ENCODE data around the gene HNRNPLL. TPM values are rescaled to one million over a fixed set of nuclear protein-coding genes. Genes with fewer than 3 reads are reported as not detected.

Gene HNRNPLL
- total and polyA plus RNA-seq, 4 experiments from 2014 or later: 71.2 to 105 (median 88.9) TPM

DNA sequence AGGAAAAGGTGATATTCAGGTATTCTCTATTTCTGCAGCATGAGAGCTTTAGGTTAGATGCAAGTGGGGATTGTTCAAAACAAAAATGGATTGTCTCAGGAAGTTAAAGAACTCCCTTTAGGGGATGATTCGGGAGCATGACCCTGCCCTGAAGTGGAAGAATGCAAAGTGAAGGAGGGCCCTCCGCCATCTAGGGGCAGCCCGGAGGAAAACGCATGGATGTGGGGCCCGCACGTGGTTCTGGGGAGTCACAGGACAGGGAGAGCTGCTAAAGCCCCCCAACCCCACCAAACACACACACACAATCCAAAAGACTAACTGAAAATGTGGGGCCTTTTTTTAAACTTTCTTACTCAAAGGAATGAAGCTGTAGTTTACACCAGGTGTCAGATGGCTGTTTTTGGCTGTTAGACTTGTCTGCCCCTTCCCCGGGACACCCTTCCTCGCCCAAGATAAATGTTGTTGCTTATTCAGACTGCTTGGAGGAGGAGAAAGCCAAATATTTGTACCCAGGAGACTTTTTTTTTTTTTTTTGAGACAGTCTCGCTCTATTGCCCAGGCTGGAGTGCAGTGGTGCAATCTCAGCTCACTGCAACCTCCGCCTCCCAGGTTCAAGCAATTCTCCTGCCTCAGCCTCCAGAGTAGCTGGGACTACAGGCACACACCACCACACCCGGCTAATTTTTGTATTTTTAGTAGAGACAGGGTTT is 78.8 kb downstream of the HNRNPLL start:
- ChIA-PET POLR2A (ENCODE audit: partially characterized antibody) (no interaction called here), CTCF (ENCODE audit: partially characterized antibody) (interaction anchor here (0.9 kb wide), 1 partner anchor 249 kb away, joined by 3 read pairs; no protein-coding TSS in a partner anchor)
- Mint-ChIP-seq H3K27me3 (peaks cover 7 to 17% of the 10 kb centered on the region in 2 donors), H3K27ac (no peak overlapping the region), H3K36me3 (no peaks in the 10 kb centered on the region), H3K4me1 (peaks cover 0 to 15% (median 5%) of the 10 kb centered on the region in 4 donors), H3K4me3 (no peak overlapping the region), H3K9me3 (no peaks in the 10 kb centered on the region)
- H3K4me1 ChIP-seq (ENCODE audit: insufficient read depth, low read length): no peaks in the 10 kb centered on the region
- H3K27me3 ChIP-seq (ENCODE audit: insufficient read depth, low read length): no peaks in the 10 kb centered on the region
- no peak for DNase-seq
- H3K36me3 ChIP-seq (ENCODE audit: insufficient read depth, low read length): no peaks in the 10 kb centered on the region
- intact Hi-C loops (cut with micrococcal nuclease): no loop called here
- H3K4me3 ChIP-seq (ENCODE audit: low read length in 2 of 2): no peak overlapping the region
- H3K9me3 ChIP-seq (ENCODE audit: control insufficient read depth in 1 of 2, low read length in 2 of 2): no peaks in the 10 kb centered on the region
- no peak overlapping the region for H3K27ac ChIP-seq (ENCODE audit: low read depth, low read length)

- H3K27me3 ChIP-seq (ENCODE audit: insufficient read depth, low read length): no peaks in the 10 kb centered on the region
- no peak overlapping the region for H3K4me3 ChIP-seq (ENCODE audit: low read length in 2 of 2)
- Mint-ChIP-seq H3K27ac (no peak overlapping the region), H3K27me3 (peaks cover 6 to 13% of the 10 kb centered on the region in 2 donors), H3K36me3 (no peaks in the 10 kb centered on the region), H3K9me3 (no peaks in the 10 kb centered on the region), H3K4me3 (no peak overlapping the region), H3K4me1 (peaks cover 0 to 5% (median 1%) of the 10 kb centered on the region in 4 donors)
- H3K4me1 ChIP-seq (ENCODE audit: insufficient read depth, low read length): no peaks in the 10 kb centered on the region
- no peaks in the 10 kb centered on the region for H3K36me3 ChIP-seq (ENCODE audit: insufficient read depth, low read length)
- no peak for DNase-seq
- ChIA-PET CTCF (ENCODE audit: partially characterized antibody) (interaction anchor here (2.4 kb wide), 1 partner anchor 15 kb away, joined by 8 read pairs; no protein-coding TSS in a partner anchor), POLR2A (ENCODE audit: partially characterized antibody) (no interaction called here)
- H3K27ac ChIP-seq (ENCODE audit: low read depth, low read length): no peak overlapping the region
- intact Hi-C loops (cut with micrococcal nuclease): no loop called here
- H3K9me3 ChIP-seq (ENCODE audit: control insufficient read depth in 1 of 2, low read length in 2 of 2): no peaks in the 10 kb centered on the region
These were observed 79.9 kb downstream of the HNRNPLL start for GRCh38 chr2:38522754-38523349.

DNA sequence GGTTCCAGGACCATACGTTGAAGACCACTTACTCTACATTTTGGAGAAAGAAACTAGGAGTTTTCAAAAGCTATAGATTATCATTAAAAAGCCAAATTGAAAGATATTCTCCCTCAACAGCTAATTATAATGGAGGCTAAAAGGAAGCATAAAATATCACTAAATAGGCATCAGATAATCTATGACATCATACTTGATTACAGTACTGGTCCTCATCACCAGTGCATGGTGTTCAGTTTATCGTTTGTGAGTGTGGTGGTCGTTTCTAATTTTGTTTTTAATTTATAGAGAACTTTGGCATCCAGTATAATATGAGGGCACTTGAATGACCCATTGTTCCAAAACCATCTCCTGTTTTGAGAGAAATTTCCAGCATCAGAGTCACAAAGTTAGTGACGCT is 80.9 kb downstream of the HNRNPLL start:
- Histone ChIP-seq H3K4me1 (ENCODE audit: insufficient read depth, low read length) (no peaks in the 10 kb centered on the region), H3K36me3 (ENCODE audit: insufficient read depth, low read length) (no peaks in the 10 kb centered on the region), H3K4me3 (ENCODE audit: low read length in 2 of 2) (no peak overlapping the region), H3K27me3 (ENCODE audit: insufficient read depth, low read length) (no peaks in the 10 kb centered on the region), H3K9me3 (ENCODE audit: control insufficient read depth in 1 of 2, low read length in 2 of 2) (no peaks in the 10 kb centered on the region), H3K27ac (ENCODE audit: low read depth, low read length) (no peak overlapping the region)
- H3K27ac Mint-ChIP-seq: no peak overlapping the region
- H3K9me3 Mint-ChIP-seq: no peaks in the 10 kb centered on the region
- H3K27me3 Mint-ChIP-seq: peaks cover 8 to 11% of the 10 kb centered on the region in 2 donors
- no peaks in the 10 kb centered on the region for H3K36me3 Mint-ChIP-seq
- peaks cover 0 to 1% (median 0%) of the 10 kb centered on the region in 4 donors for H3K4me1 Mint-ChIP-seq
- DNase-seq: no peak
- CTCF ChIA-PET (ENCODE audit: partially characterized antibody): interaction anchor here (2.4 kb wide), 1 partner anchor 14 kb away, joined by 8 read pairs; no protein-coding TSS in a partner anchor
- intact Hi-C loops (cut with micrococcal nuclease): no loop called here
- no peak overlapping the region for H3K4me3 Mint-ChIP-seq
- POLR2A ChIA-PET (ENCODE audit: partially characterized antibody): no interaction called here

- Histone ChIP-seq H3K4me3 (ENCODE audit: low read length in 2 of 2) (no peak overlapping the region), H3K9me3 (ENCODE audit: control insufficient read depth in 1 of 2, low read length in 2 of 2) (no peaks in the 10 kb centered on the region), H3K4me1 (ENCODE audit: insufficient read depth, low read length) (no peaks in the 10 kb centered on the region), H3K27ac (ENCODE audit: low read depth, low read length) (no peak overlapping the region), H3K27me3 (ENCODE audit: insufficient read depth, low read length) (no peaks in the 10 kb centered on the region), H3K36me3 (ENCODE audit: insufficient read depth, low read length) (no peaks in the 10 kb centered on the region)
- no peaks in the 10 kb centered on the region for H3K4me1 Mint-ChIP-seq
- H3K27ac Mint-ChIP-seq: no peak overlapping the region
- intact Hi-C loops (cut with micrococcal nuclease): no loop called here
- no peaks in the 10 kb centered on the region for H3K9me3 Mint-ChIP-seq
- POLR2A ChIA-PET (ENCODE audit: partially characterized antibody): no interaction called here
- H3K27me3 Mint-ChIP-seq: peaks cover 5 to 6% of the 10 kb centered on the region in 2 donors
- CTCF ChIA-PET (ENCODE audit: partially characterized antibody): interaction anchor here (2.6 kb wide), 1 partner anchor 9 kb away, joined by 13 read pairs; no protein-coding TSS in a partner anchor
- H3K4me3 Mint-ChIP-seq: no peak overlapping the region
- no peak for DNase-seq
- no peaks in the 10 kb centered on the region for H3K36me3 Mint-ChIP-seq
These were observed 85.4 kb downstream of the HNRNPLL start for GRCh38 chr2:38517284-38517683.

DNA sequence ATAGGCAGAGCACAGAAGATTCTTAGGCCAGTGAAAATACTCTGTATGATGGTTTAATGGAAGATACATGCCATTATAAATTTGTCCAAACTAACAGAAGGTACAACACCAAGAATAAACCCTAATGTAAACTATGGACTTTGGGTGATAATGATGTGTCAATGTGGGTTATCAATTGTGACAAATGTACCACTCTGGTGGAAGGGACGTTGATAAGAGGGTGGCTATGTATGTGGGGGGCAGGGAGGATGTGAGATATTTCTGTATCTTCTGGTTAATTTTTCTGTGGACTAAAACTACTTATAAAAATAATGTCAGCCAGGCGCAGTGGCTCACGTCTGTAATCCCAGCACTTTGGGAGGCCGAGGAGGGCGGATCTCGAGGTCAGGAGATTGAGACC is 86.2 kb downstream of the HNRNPLL start:
- CTCF ChIA-PET (ENCODE audit: partially characterized antibody): no interaction called here
- no peak for DNase-seq
- intact Hi-C loops (cut with micrococcal nuclease): no loop called here
- no peaks in the 10 kb centered on the region for H3K9me3 Mint-ChIP-seq
- Histone ChIP-seq H3K36me3 (ENCODE audit: insufficient read depth, low read length) (no peaks in the 10 kb centered on the region), H3K9me3 (ENCODE audit: control insufficient read depth in 1 of 2, low read length in 2 of 2) (no peaks in the 10 kb centered on the region), H3K4me1 (ENCODE audit: insufficient read depth, low read length) (no peaks in the 10 kb centered on the region), H3K27me3 (ENCODE audit: insufficient read depth, low read length) (no peaks in the 10 kb centered on the region), H3K4me3 (ENCODE audit: low read length in 2 of 2) (no peak overlapping the region), H3K27ac (ENCODE audit: low read depth, low read length) (no peak overlapping the region)
- no peaks in the 10 kb centered on the region for H3K4me1 Mint-ChIP-seq
- POLR2A ChIA-PET (ENCODE audit: partially characterized antibody): no interaction called here
- no peak overlapping the region for H3K4me3 Mint-ChIP-seq
- H3K36me3 Mint-ChIP-seq: no peaks in the 10 kb centered on the region
- peaks cover 4 to 5% of the 10 kb centered on the region in 2 donors for H3K27me3 Mint-ChIP-seq
- H3K27ac Mint-ChIP-seq: no peak overlapping the region

DNA sequence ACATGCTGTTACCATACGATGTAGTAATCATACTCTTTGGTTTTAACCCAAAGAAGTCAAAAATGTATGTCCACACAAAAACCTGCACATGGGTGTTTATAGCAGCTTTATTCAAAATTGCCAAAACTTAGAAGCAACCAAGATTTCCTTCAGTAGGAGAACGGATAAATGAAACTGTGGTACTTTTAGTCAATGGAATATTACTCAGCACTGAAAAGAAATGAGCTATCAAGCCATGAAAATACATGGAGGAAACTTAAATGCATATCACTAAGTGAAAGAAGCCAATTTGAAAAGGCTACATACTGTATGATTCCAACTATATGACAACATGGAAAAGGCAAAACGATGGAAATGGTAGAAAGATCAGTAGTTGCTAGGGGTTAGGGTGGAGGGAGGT is 86.6 kb downstream of the HNRNPLL start:
- Histone ChIP-seq H3K4me1 (ENCODE audit: insufficient read depth, low read length) (no peaks in the 10 kb centered on the region), H3K4me3 (ENCODE audit: low read length in 2 of 2) (no peak overlapping the region), H3K27me3 (ENCODE audit: insufficient read depth, low read length) (no peaks in the 10 kb centered on the region), H3K36me3 (ENCODE audit: insufficient read depth, low read length) (no peaks in the 10 kb centered on the region), H3K27ac (ENCODE audit: low read depth, low read length) (no peak overlapping the region), H3K9me3 (ENCODE audit: control insufficient read depth in 1 of 2, low read length in 2 of 2) (no peaks in the 10 kb centered on the region)
- Mint-ChIP-seq H3K27ac (no peak overlapping the region), H3K4me3 (no peak overlapping the region), H3K9me3 (no peaks in the 10 kb centered on the region), H3K4me1 (no peaks in the 10 kb centered on the region), H3K36me3 (no peaks in the 10 kb centered on the region), H3K27me3 (peaks cover 4 to 5% of the 10 kb centered on the region in 2 donors)
- DNase-seq: no peak
- POLR2A ChIA-PET (ENCODE audit: partially characterized antibody): no interaction called here
- CTCF ChIA-PET (ENCODE audit: partially characterized antibody): no interaction called here
- intact Hi-C loops (cut with micrococcal nuclease): no loop called here

- Mint-ChIP-seq H3K4me1 (no peaks in the 10 kb centered on the region), H3K27ac (no peak overlapping the region), H3K4me3 (no peak overlapping the region), H3K27me3 (peaks cover 4 to 5% of the 10 kb centered on the region in 2 donors), H3K9me3 (no peaks in the 10 kb centered on the region), H3K36me3 (no peaks in the 10 kb centered on the region)
- no peaks in the 10 kb centered on the region for H3K9me3 ChIP-seq (ENCODE audit: control insufficient read depth in 1 of 2, low read length in 2 of 2)
- ChIA-PET POLR2A (ENCODE audit: partially characterized antibody) (no interaction called here), CTCF (ENCODE audit: partially characterized antibody) (interaction anchor here (4.4 kb wide), 1 partner anchor 198 kb away, joined by 35 read pairs; no protein-coding TSS in a partner anchor)
- no peaks in the 10 kb centered on the region for H3K27me3 ChIP-seq (ENCODE audit: insufficient read depth, low read length)
- no peak overlapping the region for H3K27ac ChIP-seq (ENCODE audit: low read depth, low read length)
- no peak overlapping the region for H3K4me3 ChIP-seq (ENCODE audit: low read length in 2 of 2)
- no peaks in the 10 kb centered on the region for H3K36me3 ChIP-seq (ENCODE audit: insufficient read depth, low read length)
- intact Hi-C loops (cut with micrococcal nuclease): no loop called here
- H3K4me1 ChIP-seq (ENCODE audit: insufficient read depth, low read length): no peaks in the 10 kb centered on the region
- no peak for DNase-seq
These were observed 87.3 kb downstream of the HNRNPLL start for GRCh38 chr2:38515155-38516074.
